GM19351 (cell line): ENCODE measurements around the gene FBXW7.

Experiments
- ATAC-seq: cut with Tn5 transposase; IDR thresholded peaks from one replicate; pipeline ENCODE4 v1.9.1; 2021; ENCODE audit warnings: mild to moderate bottlenecking, moderate library complexity; ENCODE audit not compliant: unreplicated experiment

The FBXW7 gene

DNA sequence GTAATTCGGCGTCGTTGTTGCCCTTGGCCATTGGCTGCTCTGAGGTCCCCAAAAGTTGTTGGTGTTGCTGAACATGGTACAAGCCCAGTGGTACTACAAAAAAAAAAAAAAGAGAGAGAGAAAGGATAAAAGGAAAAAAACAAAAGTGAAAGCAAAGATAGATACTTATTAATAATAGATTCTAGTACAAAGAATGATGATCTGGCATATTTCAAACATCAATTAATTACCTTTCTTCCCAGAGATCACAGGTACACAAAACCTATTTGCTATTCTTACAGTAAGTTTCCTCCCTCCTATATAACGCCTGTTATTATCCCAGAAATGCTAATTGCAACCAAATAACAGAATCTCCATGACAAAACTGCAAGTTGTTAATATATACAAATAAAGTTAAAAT lies 188.9 kb downstream of the FBXW7 start:
- ATAC-seq: no peak

DNA sequence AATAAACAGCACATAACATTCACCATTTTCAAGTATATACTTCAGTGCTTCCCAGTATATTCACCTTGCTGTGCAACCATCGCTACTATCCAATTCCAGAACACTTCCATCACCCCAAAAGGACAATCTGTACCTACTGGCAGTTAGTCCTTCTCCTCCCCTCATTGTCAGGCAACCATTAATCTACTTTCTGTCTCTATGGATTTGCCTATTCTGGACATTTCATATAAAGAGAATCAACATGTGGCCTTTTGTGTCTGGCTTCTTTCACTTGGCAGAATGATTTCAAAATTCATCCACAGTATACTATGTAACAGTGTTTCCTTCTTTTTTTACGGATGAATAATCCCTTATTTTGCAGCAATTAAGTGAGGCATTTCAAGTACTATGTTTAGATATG lies 189.4 kb downstream of the FBXW7 start:
- ATAC-seq: no peak

DNA sequence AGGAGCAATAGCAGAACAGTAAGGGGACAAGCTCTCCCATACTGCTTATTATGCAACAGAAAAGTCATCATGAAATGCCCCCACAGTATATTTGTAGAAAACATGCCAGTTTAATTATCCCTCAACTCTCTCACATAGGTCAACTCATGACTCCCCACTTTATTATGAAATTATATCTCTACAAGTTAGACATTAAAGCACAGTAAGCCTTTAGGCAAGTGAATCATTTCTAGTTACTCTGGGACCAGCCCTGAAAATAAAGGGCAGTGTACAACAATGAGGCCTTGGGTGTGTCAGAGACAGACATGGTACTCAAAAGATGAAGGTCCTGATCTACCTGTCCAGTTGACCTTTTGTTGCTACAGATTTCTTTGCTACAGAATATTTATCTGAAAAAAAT lies 191.9 kb downstream of the FBXW7 start:
- ATAC-seq: no peak

DNA sequence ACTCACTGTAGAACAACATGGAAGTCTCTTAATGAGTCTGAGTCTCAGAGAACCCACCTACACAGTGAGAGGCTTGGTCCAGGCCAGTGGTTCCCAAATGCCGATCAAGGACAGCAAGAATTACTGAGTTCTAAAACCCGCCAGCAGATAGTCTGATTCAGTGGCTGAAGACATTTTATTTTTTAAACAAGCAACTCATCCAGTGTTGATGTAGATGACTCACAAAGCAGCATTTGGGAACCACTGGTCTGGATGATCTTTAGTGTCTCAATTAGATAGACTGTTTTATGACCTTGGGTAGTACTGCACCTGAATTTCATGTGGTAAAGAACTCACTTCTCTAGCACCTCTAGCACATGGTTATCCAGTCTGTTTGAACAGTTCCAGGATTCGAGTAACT lies 193.6 kb downstream of the FBXW7 start:
- ATAC-seq: no peak

DNA sequence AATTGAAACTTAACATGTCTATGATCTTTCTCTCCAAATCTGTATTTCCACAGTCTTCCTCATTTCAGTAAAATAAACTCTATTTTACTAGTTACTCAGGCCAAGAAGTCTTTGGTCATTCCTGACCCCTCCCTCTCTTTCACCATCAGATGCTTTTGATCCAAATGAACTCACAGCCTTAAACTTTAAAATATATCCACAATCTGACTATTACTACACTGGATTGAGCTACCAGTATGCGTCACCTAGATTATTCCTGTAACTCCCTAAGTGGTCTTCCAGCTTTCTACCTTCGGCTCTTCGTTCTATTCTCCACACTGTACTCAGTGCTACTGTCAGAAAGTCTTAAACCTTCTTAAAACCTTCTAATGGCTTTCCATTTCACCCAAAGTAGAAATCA lies 195.1 kb downstream of the FBXW7 start:
- no peak for ATAC-seq

DNA sequence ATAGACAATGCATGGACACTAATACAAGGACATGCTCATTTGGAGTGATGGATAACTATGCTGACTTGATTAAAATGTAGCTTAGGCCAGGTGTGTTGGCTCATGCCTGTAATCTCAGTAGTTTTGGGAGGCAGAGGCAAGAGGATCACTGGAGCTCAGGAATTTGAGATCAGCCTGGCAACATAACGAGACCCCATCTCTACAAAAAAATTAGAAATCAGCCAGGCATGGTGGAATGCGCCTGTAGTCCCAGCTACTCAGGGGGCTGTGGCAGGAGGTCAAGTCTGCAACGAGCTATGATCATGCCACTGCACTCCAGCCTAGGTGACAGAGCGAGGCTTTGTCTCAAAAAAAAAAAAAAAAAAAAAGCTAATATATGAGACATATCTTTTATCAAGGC lies 196.3 kb downstream of the FBXW7 start:
- no peak for ATAC-seq

DNA sequence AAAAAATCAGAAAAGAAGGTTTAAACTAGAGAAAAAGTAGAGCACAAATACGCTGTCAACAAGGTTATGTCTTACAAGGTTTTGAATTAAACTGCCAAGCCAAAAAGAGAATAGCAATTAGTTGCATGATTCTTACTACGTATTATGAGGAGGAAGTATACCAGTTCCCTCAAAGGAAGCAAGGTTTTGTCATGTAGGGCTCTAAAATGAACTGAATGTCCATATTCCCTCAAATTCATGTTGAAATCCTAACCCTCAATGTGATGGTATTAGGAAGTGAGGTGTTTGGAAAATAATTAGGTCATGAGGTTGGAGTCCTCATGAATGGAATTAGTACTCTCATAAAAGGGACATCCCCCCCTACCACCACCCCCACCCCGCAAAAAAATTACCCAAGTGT lies 201.0 kb downstream of the FBXW7 start:
- no peak for ATAC-seq

DNA sequence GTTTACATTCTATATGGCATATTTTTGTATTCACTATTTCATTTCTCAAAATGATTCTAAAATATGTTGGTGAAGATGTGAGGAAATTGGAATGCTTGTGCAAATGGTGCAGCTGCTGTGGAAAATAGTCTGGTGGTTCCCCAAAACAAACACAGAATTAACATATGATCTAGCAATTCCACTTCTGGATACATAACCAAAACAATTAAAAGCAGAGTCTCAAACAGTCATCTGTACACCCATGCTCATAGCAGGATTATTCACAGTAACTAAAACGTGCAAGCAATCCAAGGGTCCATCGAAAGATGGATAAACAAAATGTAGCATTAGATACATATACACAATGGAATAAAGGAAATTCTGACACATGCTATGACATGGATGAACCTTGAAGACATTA lies 204.8 kb downstream of the FBXW7 start:
- no peak for ATAC-seq

DNA sequence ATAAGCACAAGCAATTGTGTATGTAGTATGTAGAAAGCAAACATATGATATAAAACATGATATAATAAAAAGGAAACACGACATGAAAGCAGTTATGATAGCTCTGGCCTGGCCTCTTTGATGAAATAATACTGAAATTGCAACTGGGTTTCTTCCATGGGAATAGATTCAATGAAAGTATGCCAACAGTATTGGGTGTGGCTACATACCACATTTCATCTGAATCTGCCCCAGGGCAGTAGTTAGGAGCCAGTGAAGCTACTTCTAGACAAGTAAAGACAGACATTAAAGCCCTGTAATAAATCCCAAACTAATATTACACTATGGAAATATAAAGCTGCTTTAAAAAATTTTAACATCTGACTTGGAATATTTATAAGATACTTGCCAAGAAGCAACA lies 207.3 kb downstream of the FBXW7 start:
- no peak for ATAC-seq

DNA sequence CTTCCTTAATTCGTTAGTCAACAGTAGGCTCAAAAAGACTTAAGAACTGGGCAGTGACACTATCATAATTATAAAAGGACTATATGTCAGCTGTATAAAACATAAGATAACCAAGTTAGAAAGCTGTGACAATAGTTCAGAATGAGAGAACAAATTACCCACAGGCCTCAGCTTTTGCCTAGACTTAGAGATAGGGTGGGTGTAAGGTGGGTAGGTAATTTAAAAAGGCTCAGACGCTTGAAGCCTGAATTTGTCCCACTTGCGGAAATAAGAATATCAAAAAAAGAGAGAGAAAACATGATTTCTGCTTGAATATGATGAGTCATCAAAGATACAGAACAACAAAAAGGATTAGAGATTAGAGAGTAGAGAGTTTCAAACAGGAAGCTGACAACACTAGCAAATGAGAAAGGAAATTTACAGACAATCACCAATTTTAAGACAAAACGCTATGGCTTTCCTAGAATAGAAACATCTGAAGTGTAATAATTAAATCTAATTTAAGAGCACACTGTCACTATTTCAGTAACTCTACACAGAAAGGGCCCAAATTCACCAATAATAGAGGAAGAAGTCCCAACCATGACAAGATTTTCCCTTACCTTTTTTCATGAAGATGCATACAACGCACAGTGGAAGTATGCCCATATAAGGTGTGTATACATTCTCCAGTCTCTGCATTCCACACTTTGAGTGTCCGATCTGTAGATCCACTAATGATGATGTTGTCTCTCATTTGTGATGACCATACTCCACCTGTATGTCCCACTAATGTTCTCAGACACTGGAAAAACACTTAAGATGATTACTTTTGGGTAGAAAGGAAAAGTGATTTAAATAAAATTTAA lies 208.1 kb downstream of the FBXW7 start:
- no peak for ATAC-seq

DNA sequence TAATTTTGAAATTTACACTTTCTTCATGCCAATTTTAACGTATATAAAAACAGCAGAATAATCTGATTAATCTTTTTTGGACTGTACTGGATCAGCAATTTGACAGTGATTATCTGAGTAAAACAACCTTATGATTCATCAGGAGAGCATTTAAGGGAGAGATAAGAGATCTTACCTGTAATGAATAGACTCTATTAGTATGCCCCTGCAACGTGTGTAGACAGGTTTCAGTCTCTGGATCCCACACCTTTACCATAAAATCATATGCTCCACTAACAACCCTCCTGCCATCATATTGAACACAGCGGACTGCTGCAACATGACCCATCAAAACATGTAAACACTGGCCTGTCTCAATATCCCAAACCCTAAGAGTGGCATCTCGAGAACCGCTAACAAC lies 210.1 kb downstream of the FBXW7 start:
- no peak for ATAC-seq

DNA sequence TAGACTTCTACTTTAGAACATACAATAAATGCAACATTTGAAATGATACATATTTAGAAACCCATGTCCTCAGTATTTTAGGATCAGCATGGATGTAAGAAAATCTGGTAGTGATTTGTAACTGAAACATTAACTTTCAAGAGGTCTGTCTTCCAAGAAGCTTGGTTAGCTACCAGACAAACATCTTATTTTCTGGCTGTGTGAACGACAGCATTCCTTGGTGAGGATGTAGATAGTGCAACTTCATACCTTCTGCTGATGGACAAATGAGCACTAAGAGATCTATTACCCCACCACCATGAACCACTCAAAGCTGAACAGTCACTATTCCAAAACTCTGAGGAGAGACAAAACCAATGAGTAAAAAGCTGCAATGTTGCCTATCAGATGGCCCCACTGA lies 212.7 kb downstream of the FBXW7 start:
- ATAC-seq: no peak

DNA sequence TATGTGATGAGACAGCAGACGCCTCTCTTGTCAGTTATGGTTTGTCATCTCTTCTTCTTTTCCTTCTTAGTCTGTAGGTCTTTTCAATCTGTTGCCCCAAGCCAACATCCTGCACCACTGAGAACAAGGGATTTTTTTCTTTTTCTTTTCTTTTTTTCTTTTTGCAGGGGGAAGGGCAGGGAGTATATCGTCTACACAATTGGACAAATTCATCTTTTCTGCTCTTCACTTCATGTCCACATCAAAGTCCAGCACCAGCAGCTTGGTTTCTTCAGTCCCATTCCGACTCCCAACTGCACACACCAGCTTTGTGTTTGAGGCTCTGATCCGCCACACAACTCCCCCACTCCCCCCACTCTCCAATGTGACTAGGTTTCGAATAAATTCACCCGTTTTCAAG lies 213.2 kb downstream of the FBXW7 start:
- no peak for ATAC-seq

DNA sequence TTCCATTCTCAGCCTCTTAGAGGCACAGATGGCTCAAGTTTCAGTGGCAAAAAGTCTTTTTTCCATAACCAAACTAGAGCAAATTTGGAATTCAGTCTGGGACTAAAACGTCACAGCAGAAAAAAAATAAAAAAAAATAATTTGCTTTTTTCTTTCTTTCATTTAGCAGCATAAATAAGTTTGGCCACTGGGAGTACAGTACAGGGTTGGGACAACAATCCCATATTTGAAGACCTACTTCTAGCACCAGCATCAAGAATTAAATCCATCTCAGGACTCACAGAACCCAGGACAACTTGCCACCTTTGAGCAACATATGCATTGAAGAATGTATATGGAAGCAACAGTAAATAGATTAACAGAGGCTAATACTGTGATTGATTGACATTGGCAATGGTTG lies 214.0 kb downstream of the FBXW7 start:
- no peak for ATAC-seq

DNA sequence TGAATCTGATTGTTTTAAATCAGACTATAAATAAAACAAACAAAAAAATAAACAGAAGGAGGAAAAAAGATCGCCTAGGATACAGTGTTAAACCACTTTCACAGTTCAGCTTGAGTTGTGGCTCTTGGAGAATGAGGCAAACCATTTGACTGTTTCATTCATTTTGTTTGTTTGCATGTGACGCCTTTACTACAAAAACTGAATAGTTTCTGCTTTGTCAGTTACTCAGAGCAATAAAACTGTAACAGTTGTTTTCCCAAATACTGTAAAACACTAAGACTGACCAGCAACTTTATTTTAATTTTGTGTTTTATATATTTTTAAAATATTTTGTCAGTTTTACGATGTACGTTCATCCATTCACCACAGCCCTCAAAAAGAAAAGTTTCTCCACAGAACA lies 214.5 kb downstream of the FBXW7 start:
- no peak for ATAC-seq

DNA sequence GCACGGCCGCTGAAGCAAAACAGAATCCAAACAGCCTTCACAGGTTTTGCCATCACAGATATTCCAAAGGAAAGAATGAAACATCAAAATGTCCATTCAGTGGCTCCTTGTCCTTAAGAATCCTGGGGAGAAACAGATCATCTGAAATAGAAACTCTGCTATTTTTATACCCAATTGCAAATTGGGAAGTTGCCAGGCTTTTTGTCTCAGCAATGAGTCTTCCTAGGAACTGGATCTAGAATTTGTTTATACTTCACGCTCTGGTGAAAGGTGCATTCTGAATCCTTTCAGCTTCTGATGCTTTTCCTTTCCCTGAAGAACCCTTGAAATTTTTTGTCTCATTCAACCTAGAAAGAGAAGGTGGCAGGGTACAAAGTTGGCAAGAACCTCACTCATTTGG lies 218.9 kb downstream of the FBXW7 start:
- ATAC-seq: no peak

DNA sequence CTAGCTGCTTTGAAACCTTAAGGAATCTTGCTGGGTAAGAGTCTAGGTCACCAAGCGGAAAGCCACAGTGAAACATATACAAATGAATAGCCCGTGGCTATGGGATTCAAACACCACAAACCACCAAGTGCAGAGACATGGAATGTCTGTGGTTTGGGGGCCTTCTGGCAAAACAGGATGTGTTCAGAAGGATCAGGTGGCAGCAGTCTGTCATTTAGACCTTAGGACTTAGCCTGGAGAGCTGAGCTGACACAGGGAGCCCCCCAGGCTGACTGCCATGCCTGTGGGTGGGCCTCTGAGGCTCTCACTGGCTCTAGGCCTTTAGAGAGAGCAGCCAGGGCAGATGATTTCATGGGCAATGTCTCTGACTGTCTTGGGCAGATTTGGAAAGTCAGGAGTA lies 225.6 kb downstream of the FBXW7 start:
- no peak for ATAC-seq

DNA sequence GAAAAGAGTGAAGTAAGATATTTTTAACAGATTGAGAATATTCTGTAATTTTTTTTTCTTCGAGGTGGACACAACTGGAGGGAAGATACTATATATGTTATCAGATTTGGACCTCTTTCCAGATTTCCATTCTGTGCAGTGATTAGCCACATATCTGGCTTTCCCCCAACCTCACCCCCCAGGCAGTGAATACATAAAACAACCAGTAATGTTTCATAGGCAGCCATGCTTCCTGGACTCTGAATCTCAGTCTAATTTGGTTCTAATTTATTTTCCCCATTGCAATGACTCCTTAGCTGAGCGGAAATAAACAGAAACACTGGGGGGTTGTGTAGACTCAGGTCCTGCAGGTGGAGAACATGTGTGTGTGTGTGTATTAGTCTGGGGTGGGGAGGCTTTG lies 226.5 kb downstream of the FBXW7 start:
- no peak for ATAC-seq

DNA sequence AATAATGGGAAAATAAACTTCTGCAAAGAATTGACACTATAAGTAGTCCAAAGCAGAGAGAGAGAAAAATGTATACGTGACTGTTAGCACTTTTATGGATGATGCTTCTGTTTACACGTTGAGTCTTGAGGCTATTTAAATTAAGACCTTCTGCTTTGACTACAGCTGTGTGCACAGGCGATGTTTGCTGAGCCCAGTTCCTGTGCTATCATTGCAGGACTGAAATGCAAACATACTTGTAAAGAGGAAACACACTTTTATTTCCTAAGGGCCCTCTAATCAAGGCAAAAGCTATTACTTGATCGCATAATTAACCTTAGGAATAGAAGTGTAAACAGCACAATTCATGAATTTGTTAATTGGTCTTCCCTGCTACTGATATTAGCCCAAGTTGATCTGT lies 226.9 kb downstream of the FBXW7 start:
- ATAC-seq: no peak

DNA sequence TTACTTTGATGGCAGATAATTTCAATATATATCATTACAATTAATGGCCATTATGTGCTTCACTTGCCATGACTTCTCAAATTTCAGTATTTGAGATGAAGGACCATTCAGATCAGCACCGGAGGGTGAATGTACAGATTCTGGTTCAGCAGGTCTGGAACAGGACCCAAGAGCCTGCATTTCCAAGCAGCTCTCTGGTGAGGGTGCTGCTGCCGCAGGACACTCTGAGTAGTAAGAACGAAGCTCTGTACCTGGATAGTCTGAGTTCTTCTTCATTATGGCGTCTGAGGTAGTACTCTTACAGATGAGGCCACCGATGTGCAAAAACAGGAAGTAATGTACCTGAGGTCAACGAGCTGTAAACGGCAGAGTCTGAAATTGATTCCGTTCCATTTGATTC lies 228.2 kb downstream of the FBXW7 start:
- no peak for ATAC-seq

DNA sequence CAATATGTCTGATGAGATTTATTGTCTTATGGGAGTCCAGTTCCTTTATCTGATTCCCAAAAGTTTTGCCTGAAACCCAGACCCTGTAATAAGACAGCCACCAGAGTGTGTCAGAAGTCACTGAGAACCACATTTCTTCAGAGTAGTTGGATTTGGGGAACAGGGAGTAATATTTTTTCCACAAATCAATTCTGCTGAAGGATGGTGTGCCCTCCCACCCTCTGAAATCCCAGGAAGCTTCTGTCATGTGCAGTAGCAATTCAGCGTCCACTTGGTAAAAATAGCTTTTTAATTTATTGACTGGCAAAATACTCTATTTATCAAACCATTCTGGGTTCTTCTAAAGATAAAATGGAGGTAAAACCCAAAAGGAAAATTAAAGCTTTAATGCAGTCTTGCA lies 229.4 kb downstream of the FBXW7 start:
- no peak for ATAC-seq

DNA sequence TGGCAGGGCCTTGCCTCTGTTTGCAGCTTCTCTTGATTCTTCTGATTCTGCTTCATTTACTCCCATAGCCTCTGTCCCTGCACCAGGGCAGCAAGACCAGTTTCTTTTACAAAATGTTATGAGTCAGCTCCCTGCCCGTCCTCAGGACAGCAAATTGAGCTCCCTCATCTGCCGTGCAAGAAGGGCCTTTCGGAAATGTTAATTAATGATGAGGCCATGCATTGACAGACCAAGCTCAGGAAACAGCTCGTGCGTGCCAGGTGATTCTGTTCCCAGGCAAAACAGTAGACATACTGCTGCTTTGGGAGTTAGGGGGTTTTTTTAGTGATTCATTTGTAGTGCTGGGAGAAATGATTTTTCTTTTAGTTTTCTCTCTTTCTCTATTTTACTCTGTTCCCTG lies 231.7 kb downstream of the FBXW7 start:
- ATAC-seq: peak; percentile 80

DNA sequence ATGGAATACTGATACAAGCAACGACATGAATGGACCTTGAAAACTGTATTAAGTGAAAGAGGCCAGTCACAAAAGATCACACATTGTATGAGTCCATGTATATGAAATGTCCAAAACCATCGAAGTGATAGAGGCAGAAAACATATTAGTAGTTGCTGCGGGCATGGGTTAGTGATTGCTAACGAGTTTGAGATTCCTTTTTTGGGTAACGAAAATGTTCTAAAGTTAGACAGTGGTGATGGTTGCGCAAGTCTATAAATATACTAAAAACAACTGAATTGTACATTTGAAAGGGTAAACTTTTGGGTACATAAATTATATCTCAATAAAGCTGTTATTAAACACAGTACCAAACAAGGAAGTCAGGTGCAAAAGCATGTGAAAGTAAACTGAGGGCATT lies 234.5 kb downstream of the FBXW7 start:
- no peak for ATAC-seq
